Measurements from ENCODE around the gene LTB4R2.

LTB4R2 gene, protein sequence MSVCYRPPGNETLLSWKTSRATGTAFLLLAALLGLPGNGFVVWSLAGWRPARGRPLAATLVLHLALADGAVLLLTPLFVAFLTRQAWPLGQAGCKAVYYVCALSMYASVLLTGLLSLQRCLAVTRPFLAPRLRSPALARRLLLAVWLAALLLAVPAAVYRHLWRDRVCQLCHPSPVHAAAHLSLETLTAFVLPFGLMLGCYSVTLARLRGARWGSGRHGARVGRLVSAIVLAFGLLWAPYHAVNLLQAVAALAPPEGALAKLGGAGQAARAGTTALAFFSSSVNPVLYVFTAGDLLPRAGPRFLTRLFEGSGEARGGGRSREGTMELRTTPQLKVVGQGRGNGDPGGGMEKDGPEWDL

DNA sequence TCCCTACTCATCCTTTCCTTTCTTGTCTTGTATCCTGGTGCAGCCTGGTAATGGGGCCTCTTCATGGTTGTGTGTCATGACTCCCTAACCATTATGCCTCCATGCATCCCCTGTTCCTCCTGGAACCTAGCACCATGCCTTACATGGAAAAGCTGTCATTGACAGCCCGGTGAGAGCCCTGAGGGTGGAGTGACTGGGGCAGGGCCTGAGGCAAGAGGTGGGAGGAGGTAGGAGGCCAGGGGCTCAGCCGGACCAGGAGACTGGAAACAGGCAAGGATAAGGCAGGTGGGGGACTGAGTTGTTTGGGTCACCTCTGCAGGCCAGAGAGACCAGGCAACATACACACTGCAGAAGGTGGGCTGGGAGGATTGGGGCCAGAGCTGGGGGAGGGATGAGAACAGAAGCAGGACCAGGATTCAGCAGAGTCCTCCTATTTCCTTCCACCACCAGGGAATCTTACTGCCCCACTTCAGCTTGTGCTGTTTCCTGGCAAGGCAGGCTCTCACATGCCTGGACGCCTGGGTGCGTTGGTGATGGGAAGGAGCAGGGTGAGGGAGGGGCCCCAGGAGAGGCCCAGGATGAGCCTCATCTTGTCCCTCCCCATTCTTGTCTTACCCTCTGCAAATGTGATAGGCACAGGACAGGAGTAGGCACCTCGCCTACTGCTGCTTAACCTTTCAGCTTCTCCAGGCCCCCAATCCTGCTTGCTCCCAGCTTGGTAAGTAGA, at the start of gene LTB4R2:
TSS of gene LTB4R2 (plus strand) at position 603 of the 727 bp plus-strand sequence. CDS start 525 bp downstream, outside the sequence.
- no peak for DNase-seq

DNA sequence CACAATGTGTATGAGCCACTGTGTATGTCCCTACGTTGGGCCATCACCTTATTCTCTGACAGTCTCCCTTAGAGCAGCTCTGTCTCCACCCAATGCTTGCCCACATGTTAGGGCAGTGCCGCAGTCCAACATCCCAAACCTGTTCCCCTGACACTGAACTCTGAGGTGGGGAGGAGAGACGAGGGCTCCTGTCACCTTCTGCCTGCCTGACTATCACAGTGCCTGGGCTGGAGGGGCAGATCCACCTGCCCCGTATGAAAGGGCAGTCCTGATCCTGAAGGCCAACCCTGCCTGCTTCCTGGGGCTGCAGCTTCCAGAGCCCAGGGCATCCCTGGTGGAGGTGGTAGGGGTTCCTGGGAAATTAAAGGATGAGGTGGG, 49.2 kb upstream of the LTB4R2 start:
- no peak for DNase-seq

DNA sequence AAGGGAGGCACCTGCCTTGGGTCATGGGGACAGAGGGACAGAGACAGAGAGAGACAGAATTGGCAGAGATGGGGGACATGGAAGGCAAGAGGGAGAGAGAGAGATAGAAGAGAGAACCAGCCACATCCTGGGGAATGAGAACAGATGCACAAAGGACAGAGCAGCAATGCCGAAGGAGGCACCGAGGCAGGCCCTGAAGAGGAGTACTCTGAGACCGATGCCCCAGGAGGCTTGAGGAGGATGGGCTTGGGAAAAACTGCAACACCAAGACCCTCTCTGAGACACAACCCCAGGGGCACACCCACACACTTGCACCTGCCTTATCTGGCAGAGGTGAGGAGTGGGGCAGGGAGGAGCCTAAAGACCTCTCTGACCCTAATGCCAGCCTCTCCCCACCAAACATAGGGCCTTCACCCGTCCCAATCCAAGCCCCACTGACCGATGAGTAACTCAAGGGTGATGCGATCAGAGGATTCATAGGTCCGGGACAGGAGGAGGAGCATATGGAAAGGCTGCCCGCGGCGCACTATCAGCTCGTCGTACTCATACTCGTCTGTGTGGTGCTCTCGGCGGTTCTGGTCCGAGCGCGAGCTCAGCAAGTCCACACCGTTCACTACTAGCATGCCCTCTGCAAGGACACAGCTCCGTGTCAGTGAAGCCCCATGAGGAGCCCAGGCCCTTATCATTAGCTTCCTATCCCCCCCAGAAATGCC, 48.5 kb upstream of the LTB4R2 start:
- no peak for DNase-seq

DNA sequence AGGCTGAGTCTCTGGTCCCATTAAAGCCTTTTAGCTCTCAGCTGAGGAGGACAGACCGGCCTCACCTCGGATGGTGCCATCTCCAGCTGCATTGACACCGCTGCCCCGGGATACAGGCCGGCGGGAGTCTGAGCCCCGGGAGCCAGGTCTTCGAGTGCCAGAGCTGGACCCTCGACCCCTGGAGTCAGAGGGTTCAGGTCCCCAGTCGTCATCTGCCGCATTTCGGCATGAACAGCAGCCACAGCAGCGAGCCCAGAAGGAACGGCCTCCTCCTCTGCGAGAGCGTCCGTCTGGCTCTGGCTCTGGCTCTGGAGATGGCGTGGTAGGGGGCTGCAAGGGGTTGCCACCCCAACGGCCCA, 48.0 kb upstream of the LTB4R2 start:
- no peak for DNase-seq

DNA sequence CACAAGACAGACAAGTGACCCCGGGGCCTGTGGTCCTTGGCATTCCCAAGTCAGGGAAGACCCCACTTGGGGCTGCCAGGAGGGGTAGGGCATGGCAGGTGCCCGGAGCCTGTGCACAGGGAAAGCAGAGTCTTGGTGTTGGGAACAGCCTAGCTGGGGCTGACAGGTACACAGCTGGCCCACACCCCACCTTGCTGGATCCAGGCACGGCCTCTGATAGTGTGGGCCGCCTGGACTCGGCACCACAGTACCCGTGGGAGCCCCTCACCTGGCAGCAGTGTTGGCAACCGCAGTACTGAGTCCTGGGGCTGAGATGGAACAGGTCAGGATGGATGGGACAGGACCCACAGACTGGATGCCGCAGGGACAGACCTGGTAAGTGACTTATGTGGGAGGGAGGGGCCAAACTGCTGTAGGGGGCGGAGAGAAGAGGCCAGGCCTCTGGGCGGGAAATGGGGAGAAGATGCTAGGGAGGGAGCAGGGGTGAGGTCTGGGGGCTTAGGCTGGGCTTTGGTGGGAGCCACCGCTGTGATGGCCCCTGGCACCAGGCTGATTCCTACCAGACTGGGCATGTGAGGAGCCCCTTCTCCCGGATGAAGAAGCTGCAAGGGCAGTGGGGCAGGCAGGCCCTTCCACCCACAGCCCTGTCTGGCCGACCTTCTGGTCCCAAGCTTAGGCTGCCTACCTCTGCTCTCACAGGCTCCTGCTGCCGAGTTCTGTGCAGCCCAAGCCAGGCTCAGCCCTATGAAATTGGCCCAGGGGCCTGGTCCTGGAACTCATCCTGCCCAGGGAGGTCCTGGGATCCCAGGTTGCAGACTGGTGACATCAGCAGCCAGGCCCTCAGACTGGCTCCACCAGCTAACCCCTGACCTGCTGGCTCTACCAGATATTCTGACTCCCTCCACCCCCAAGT, 46.9 kb upstream of the LTB4R2 start, which contains the start of gene TGM1:
TSS of gene TGM1 (minus strand) at position 357 of the 913 bp plus-strand sequence. CDS start 825 bp downstream, outside the sequence.
- no peak for DNase-seq

DNA sequence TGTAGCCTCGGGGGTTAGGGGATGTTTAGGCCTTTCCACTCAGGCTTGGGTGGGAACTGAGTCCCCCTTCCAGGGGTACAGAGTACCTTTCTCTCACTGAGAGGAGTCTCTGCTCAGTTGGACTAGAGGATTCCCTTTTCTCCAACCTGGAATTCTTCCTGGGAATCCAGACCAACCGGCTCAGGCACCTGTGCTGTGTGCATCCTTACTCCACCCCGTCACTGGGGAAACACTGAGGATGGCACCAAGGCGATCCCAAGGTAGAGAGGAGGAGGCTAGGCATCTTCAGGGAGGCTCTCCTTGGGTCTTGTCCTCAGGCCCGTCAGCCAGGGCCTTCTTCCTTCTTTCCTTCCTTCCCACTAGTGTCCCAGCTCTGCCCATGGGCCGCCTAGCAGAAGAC, 46.1 kb upstream of the LTB4R2 start:
- no peak for DNase-seq

DNA sequence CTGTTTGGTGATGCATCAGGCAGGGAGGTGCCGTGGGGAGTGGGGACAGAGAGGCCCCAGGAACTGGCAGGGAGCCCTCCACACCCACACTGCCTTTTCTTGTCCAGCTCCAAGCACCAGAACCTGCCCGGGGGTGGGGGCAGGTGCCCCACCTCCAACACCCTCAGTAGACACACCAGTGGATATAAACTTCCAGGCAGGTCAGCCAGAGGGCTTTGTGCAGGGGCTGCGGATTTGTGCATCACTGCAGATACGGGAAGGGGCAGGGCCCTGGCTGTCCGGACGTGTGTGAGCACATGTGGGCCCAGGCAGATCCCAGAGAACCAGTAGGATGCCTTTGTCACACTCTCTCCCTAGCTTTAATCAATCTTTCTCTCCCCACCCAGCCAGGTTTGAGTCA, 45.6 kb upstream of the LTB4R2 start:
- DNase-seq = no peak

DNA sequence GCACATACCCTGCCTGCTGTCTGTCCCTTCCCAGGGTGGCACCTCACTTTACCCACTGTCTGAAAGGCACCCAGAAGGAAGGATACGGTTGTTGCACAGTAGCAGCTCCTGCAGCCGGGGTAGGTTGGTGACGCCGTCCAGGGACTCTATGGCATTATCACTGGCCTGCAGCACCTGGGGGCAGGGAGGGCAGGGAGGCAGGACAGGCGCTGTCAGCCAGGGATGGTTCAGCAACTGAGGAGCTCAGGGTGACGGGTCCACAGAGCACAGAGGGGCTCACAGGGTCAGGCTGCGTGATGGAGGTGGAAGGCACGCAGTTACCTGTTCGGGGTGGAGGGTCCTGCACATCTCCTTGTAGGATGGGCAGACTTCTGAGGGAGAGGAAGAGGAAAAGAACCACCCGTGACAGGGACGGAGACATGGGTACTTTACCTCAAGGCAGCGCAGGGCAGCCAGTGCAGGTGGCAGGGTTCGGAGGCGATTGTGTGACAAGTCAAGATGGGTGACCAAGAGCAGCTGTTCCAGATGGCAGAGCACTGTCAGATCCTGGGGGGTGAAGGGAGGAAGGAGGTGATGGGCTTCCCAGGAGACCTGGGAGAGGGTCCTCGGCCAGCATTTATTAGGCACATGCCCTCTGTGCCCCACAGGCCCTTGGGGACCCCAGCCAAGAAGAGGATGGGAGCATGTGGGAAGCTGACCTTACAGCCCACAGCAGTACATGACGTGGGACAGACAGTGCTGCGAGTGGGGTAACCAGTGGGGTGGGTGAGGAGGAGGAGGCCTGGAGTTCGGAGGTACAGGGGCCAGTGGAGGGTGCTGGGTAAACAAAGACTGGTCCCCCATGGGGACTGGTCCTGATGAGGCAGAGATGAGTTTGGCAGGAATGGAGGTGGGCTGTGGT, 43.3 kb upstream of the LTB4R2 start:
- no peak for DNase-seq

DNA sequence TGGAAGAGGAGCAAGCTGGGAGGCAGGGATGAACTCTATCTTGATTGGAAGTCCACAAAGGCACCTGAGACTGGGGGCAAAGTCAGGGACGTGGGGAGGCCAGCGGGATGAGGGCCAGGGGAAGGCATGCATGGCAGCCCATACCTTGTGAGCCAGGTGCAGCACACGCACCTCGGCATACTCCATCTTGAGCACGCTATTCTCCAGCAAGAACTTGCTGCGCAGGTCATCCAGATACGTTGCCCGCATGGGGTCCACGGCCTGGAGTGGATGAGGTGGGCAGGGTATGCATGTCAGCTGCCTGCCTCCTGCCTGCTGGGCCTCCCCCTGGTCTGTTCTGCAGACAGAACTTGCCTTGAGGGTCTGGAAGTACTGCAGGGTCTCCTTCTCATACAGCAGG, 42.4 kb upstream of the LTB4R2 start:
- DNase-seq = no peak

DNA sequence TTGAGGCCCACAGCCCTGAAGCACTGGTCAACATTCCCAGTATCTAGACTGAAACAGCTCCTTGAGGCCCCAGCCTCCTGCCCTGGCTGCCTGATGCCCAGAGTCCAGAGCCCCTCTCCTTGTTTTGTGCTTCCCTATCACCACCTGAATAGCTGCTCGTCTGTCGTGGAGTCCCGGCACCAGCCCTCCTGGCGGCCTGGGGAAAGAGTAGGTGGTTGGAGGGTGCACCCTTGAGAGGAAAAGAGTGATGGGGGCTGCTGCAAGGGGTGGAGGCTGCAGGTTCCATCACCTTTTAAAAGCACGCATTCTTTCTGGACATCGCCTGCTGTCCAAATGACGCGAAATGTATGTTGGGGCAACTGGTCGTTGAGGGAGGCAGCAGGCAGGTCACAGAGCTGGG, 41.7 kb upstream of the LTB4R2 start:
- DNase-seq = no peak

DNA sequence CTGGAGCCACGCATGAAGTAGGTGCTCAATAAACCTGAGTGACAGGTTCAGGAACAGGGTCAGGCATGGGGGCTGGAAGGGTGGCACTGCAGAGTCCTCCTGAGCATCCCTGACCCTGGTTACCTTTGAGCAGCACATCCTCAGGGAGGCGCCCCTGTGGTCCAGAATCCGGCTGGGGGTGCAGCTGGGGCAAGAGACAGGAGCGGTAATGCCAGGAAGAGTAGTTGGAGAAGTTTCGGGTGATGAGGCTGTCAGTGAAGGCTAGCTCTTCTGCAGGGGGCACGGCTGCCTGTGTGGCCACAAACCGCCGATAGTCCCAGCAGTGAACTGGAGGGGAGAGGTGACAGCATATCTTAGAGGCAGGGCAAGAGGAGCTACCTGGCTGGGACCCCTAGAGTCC, 40.6 kb upstream of the LTB4R2 start:
- DNase-seq = no peak

DNA sequence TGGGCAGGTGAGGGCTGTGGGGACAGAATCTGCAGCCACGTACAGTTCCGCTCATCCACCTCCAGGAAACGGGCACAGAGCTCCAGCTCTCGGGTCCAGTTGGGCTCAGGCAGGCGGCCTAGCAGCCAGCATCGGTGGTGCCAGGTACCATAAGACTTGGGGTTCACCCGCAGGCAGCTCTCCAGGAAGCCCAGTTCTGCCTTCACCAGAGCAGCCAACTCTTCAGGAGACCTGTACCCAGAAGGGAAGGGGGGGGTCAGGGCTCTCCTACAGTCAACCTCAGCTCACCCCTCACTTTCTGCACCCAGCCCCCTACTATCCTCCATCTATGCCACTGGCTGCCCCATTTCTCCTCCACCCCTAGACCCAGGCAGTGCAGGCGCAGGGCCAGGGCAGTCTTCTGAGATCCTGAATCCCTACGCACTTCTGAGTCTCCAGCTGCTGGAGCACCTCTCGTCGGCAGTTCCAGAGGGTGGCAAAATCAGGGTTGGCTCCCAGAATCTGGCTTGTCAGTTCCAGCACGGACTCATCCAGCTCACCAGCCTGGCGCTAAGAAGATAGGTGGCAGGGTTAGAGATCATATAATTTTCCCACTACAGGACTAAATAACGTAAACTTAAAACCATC, 39.9 kb upstream of the LTB4R2 start:
- no peak for DNase-seq

DNA sequence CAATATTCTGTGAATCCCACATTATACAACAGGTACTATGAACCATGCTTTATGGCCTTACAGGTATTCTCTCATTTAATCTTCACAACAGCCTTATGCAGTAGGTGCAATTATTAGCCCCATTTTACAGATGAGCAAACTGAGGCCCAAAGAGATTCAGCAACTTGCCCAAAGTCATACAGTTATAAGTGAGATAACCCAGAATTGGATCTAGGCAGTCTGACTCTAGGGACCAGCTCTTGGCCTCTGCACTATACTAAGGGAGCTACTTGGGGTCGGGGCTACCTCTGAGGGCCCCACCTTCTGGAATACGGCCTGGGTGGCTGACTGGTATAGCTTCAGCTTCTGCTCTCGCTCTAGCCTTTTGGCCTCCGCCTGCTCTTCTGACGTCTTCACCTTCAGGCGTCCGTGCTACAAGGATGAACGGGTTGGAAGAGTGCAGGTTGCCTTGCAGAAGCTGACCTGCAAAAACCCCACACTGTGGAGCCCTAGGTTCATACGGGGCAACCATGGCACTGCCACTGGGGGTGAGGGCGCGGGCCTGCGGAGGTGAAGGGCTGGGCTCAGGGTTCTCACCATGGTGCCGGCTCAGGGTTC, 39.3 kb upstream of the LTB4R2 start:
- no peak for DNase-seq

DNA sequence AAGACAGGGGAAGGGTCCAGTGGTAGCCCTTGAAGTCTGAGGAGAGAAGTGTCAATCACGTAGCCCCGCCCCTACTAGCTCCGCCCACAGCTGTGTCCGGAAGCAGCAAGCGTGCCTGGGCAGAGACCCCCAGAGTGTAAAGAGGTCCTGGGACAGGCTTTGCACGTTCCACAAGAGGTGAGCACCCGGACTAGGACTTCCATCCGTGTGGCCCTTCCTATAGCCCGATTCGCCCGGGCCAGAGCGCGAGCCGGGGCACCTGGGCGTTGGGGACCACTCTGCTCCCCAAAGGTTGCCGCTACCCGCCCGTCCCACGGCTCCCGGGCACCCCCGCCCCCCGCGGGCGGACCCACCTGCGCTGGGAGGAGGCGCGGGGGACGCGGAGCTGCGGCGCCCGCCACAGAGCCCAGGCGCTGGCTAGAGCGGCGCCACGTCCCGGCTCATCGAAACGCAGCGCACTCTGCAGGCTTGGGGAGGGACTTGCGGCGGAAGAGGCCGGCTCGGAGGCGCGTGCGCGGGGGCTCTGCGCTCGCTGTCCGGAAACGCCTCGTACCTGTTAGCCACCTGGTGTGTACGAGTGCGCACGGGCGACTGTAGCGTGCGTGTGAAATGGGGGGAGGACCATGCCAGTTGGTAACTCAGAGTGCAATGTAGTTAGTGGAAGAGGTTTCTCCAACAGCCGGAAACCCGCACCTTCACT, 38.7 kb upstream of the LTB4R2 start, which contains the start of gene RABGGTA:
TSS of gene RABGGTA (minus strand) at position 464 of the 700 bp plus-strand sequence. CDS start 482 bp downstream, outside the sequence.
- DNase-seq = peak; percentile 95

DNA sequence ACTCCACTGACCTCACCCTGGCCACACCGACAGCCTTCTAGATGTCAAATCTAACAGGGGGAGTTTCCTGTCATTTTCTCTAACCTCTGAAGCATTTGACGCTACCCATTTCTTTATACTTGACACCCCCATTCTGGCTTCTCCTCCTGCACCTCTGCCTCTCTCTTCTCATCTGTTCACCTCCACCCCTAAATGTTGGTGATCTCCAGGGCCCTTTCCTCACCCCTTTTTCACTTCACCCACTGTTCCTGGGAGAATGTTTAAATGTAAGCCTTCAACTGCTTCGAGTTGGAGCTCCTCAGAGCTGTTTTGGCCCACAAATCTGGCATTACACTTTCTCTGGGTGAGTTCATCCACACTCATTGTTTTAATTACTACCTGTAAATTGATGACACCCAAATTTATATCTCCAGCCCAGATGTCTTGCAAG, 38.1 kb upstream of the LTB4R2 start:
- DNase-seq = no peak

DNA sequence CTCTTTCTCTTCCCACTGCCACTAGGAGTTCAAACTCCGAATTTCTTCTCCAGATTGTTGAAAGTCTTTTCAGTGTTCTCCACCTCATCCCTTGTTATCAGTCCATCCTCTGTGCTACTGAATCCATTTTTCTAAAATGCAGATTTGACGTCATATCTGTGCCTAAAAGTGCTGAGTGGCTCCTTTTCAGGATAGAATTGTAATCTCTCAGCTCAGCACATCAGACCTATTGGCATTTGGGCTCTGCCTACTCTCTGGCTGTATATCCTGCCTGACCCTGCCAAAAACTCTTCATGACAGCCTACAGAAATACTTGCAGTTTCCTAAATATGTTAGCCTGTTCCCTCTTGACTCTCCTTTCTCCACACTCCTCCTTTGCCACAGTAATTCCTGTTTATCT, 37.5 kb upstream of the LTB4R2 start:
- DNase-seq = no peak

DNA sequence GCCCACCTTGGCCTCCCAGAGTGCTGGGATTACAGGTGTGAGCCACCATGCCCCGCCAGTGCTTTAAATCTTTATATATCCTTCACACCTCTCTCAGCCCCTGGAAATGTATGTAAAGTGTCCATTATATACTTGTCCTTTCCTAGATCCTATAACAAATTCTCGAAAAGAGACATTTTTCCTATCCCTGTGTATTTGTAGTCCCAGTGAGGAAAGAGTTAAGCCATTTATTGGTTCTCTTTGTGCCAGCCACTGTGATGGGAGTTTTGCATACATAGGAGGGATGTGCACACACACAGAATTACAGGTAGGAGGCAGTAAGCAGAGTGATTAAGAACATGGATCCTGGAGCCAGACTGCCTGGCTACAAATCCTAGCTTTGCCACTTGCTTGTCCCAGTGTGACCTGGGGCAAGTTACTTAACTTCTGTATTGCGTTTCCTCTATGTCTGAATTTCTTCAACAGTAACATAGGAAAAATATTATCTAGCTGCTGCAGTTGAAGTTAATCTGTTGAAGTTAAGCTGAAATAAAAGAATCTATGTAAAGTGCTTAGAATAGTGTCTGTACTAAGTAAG, 36.4 kb upstream of the LTB4R2 start:
- DNase-seq = no peak

DNA sequence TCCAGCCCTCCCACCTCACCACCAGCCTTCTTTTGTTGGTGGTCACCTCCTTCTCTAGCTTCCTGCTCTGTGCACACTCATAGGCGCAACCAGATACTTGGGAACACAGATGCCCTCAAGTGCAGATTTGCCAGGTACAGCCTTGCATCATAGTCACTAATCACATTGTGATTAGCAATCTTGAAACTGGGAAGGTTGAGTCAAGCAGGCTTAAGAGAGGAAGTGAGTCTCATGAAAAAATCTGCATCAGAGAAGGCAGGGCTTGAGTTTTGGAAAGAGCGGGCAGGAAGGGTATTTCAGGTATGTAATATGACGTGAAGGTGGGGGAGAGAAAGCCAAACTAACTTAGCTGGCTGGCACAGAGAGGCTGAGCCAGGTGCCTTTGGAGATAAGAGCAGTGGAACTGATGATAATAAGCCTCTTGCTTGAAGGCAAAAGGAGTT, 35.8 kb upstream of the LTB4R2 start:
- no peak for DNase-seq

DNA sequence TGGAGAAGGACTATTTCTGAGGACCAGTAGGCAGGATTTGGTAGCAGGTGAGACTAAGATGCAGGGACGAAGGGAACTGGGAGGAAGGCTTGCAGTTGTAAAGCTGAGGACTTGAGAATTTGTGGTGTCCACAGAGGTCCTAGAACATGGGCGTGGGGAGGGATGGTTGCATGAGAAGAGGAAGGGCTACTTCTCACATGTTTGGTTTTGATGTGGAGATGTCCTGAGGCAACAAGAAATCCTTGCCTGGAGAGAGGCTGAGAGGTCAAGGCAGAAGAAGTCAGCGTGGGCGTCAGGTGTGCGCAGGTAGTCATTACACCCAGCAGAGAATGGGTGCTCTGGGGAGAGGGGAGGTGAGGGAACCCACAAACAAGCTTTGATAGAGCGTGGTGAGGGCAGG, 32.9 kb upstream of the LTB4R2 start:
- no peak for DNase-seq
